Measurements from ENCODE around the gene LENEP. TPM values are rescaled to one million over a fixed set of nuclear protein-coding genes. Genes with fewer than 3 reads are reported as not detected.

Gene LENEP
- total RNA-seq, 1 donor from 2014 or later, result not detected

DNA sequence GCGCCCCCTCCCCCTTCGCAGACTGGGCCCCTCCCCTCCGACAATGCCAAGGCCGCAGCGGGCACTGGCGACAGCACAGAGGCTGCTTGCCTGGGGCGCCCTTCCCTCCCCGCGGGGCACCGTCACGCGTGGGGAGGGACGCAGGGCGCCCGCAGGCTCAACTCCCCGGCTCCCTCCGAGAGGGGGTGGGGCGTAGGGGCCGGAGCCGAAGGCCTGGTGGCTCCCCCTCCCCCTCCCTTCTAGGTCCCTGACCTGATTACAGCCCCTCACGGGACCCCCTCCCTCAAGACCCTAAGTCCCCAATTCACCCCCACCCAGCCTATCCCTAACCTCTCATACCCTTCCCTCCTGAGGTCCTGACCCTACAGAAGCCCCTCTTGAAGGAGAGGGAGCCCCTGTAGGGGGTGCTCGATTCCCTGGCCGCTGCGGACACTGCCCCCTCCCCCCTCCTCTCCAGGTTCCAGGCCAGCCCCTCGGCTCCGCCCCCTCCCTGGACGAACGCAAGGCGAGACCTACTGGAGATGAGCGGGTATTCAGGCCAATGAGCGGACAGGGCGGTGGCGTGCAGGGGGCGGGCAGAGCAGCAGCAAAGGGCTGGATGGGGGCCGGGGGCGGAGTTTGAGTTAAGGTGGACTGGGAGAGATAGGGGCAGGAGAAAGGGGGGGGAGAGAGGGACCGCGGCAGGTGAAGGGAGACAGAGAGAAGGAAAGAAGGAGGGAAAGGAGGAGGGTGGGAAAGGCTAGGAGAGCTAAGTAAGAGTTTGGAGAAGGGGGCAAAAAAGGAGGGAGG, 8.5 kb downstream of the LENEP start:
- Histone ChIP-seq H3K27ac (peak overlapping the region; percentile 86), H3K27me3 (ENCODE audit: low read depth) (no peaks in the 10 kb centered on the region), H3K36me3 (no peaks in the 10 kb centered on the region), H3K4me1 (peaks cover 54% of the 10 kb centered on the region), H3K4me3 (peak overlapping the region; percentile 97), H3K9me3 (no peaks in the 10 kb centered on the region)
- ATAC-seq (peak; percentile 86 to 92), DNase-seq (peak; percentile 100)
- TF ChIP-seq, protein P1, sequence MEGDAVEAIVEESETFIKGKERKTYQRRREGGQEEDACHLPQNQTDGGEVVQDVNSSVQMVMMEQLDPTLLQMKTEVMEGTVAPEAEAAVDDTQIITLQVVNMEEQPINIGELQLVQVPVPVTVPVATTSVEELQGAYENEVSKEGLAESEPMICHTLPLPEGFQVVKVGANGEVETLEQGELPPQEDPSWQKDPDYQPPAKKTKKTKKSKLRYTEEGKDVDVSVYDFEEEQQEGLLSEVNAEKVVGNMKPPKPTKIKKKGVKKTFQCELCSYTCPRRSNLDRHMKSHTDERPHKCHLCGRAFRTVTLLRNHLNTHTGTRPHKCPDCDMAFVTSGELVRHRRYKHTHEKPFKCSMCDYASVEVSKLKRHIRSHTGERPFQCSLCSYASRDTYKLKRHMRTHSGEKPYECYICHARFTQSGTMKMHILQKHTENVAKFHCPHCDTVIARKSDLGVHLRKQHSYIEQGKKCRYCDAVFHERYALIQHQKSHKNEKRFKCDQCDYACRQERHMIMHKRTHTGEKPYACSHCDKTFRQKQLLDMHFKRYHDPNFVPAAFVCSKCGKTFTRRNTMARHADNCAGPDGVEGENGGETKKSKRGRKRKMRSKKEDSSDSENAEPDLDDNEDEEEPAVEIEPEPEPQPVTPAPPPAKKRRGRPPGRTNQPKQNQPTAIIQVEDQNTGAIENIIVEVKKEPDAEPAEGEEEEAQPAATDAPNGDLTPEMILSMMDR (IDR thresholded peaks at IDR 0.05), result peak; percentile 41
- intact Hi-C loops (cut with DNase I), result no loop called here

DNA sequence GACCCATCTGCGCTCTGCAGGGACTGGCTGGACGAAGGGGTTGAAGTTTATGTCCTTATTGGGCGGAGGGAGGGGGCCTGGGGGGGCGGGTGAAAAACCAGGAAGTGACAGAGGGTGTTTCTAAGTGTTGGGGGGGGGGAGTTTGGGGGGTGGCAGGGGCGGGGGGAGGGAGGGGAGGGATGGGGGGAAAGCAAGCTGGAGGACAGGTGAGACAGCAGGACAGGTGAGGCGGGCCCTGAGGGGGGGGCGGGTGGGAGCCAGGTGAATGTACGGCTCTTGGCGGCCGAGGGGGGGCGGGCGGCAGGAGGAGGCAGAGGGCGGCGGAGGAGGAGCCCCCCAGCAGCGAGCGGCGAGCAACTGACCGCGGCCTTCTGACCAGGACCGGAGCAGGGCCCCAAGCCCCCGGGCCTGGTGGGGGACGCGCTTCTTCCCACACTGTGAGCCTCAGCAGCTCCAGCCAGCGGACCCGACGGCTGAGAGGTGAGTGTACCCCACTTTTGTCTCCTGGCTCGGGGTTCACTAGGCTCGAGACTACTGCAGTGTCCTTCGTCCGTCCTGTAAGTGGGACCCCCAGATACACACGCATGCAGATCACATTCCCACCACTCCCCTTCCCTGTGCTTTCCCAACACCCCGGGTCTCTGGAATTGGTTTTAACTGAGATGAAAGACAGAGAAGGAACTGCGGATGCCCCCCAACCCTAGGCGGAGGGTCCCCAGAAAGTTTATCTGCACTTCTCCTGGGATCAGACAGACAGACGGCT, 9.3 kb downstream of the LENEP start, which contains the start of gene ZBTB7B:
Gene ZBTB7B (plus strand): TSS at position 339 of the 763 bp plus-strand sequence. CDS start 11,859 bp downstream, outside the sequence.
- Histone ChIP-seq H3K4me3 (peak within 1 kb of the TSS; percentile 97), H3K27me3 (ENCODE audit: low read depth) (no peaks in the 10 kb centered on the region), H3K27ac (peak within 1 kb of the TSS; percentile 91), H3K9me3 (no peaks in the 10 kb centered on the region), H3K4me1 (peaks cover 59% of the 10 kb centered on the region), H3K36me3 (no peaks in the 10 kb centered on the region)
- DNase-seq (peak; percentile 80), ATAC-seq (peak; percentile 8 to 10)
- intact Hi-C loops (cut with DNase I), result no loop called here
- TF ChIP-seq, protein P1 (IDR thresholded peaks at IDR 0.05), result no peak

GRCh38 chr1:155003227-155003765, 9.9 kb downstream of the LENEP start:
- H3K27me3 ChIP-seq (ENCODE audit: low read depth), result no peaks in the 10 kb centered on the region
- no peaks in the 10 kb centered on the region for H3K9me3 ChIP-seq
- peak overlapping the region; percentile 91 for H3K27ac ChIP-seq
- H3K4me3 ChIP-seq, result peak overlapping the region; percentile 97
- peaks cover 60% of the 10 kb centered on the region for H3K4me1 ChIP-seq
- ATAC-seq, result no peak
- no peaks in the 10 kb centered on the region for H3K36me3 ChIP-seq
- DNase-seq, result no peak
- intact Hi-C loops (cut with DNase I), result no loop called here
- TF ChIP-seq, protein P1 (IDR thresholded peaks at IDR 0.05), result no peak

DNA sequence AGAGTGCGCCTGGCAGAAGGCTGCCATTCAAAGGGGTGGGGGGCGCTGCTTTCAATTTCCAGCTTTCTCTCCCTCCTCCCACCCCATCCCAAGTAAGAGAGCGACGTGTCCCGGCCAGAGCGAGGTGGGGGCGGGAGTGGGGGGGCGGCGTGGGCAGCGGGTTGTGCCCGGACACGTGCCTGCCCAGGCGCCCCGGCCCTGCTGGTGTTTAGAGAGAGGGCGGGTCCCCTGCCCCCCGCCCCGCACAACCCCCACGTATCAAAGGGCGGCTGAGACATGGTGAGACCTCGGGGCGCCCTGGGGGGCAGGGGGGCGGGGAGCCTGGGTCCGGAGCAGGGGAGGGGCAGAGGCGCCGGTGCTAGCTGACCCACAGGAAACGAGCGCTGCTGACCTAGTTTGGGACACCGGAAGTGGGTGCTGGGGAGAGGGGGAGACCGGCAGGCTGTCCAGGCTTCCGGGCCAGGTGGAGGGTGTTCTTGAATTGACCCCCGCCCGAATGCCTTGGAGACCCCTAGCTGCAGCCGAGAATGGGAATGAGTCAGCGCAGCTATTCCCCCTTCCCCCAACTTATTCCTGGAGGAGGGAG, 10.5 kb downstream of the LENEP start:
- Histone ChIP-seq H3K27me3 (ENCODE audit: low read depth) (no peaks in the 10 kb centered on the region), H3K36me3 (no peaks in the 10 kb centered on the region), H3K4me3 (peak overlapping the region; percentile 97), H3K27ac (peak overlapping the region; percentile 91), H3K9me3 (no peaks in the 10 kb centered on the region), H3K4me1 (peaks cover 62% of the 10 kb centered on the region)
- TF ChIP-seq, protein P1 (IDR thresholded peaks at IDR 0.05), result no peak
- intact Hi-C loops (cut with DNase I), result no loop called here
- ATAC-seq (no peak), DNase-seq (peak; percentile 78)

GRCh38 chr1:155004352-155005075, 11.1 kb downstream of the LENEP start:
- H3K36me3 ChIP-seq, result no peaks in the 10 kb centered on the region
- intact Hi-C loops (cut with DNase I), result no loop called here

More at GRCh38 chr1:155004352-155005075, 11.1 kb downstream of the LENEP start:
- Histone ChIP-seq H3K4me1 (peaks cover 62% of the 10 kb centered on the region), H3K4me3 (peak overlapping the region; percentile 97), H3K9me3 (no peaks in the 10 kb centered on the region), H3K27me3 (ENCODE audit: low read depth) (no peaks in the 10 kb centered on the region), H3K27ac (peak overlapping the region; percentile 91)
- DNase-seq (no peak), ATAC-seq (no peak)
- TF ChIP-seq, protein P1 (IDR thresholded peaks at IDR 0.05), result no peak

All from lower lobe of right lung (tissue), 2 donors.